IPS-18a (cell line): Measurements from ENCODE around the gene ARID5A.

Source experiments
- H3K27ac ChIP-seq: one replicate; pipeline ENCODE4 v1.5.1; 2013; ENCODE audit warnings: low read length
- H3K27me3 ChIP-seq: one replicate; pipeline ENCODE4 v1.6.1; 2013; ENCODE audit warnings: mild to moderate bottlenecking, low read length; ENCODE audit not compliant: control insufficient read depth, insufficient read depth
- H3K36me3 ChIP-seq: one replicate; pipeline ENCODE4 v1.6.1; 2013; ENCODE audit warnings: low read depth, low read length; ENCODE audit not compliant: control insufficient read depth
- H3K4me1 ChIP-seq: one replicate; pipeline ENCODE4 v1.6.1; 2013; ENCODE audit warnings: low read depth, low read length; ENCODE audit not compliant: control insufficient read depth
- H3K4me3 ChIP-seq: one replicate; pipeline ENCODE4 v1.5.1; 2013; ENCODE audit warnings: low read length
- H3K9ac ChIP-seq: one replicate; pipeline ENCODE4 v1.6.1; 2013; ENCODE audit warnings: mild to moderate bottlenecking, low read length, moderate library complexity
- H3K9me3 ChIP-seq: one replicate; pipeline ENCODE4 v1.6.1; 2013; ENCODE audit warnings: low read depth, low read length; ENCODE audit not compliant: control insufficient read depth

ARID5A gene

DNA sequence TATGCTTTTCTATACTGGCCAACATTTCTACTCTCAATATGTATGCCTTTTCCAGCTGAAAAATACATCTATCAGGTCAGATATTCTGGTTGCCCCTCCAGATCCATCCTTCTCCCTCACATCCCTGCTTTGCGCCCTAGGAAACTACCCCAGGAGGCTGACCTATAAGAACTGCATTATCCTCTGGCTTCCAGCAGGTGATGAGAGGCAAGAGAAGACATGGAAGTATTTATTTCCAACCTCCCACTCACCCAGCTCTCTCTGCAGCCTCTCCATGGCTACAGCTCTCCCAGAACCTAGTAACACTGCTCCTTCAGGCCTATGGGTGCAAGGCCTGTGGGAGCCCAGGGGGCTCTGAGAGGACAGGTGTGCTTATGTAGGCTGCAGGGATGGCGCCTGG is 42.9 kb downstream of the ARID5A start:
- H3K4me1 ChIP-seq, result no peaks in the 10 kb centered on the region
- no peak overlapping the region for H3K4me3 ChIP-seq
- H3K36me3 ChIP-seq, result no peaks in the 10 kb centered on the region
- no peaks in the 10 kb centered on the region for H3K27me3 ChIP-seq
- H3K27ac ChIP-seq, result no peak overlapping the region
- H3K9ac ChIP-seq, result no peak overlapping the region
- no peaks in the 10 kb centered on the region for H3K9me3 ChIP-seq

DNA sequence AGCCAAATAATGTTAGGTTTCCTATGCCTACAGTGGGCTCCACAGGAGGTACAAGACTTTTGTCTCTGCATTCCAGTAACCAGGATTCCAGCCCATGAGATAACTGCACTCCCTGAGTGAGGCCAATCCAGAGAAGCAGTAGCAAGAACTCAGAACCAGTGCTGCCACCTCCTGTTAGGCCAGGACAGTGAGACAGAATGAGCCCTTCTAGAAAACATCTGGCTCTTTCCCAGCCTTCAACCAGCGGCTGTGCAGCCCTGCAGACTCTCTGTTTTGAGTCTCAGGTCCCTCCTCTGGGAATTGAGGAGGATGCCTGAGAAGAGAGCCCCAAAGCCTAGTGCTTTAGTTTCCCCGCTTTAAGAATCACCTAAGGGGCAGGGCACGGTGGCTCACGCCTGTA is 44.2 kb downstream of the ARID5A start:
- Histone ChIP-seq H3K36me3 (no peaks in the 10 kb centered on the region), H3K9me3 (no peaks in the 10 kb centered on the region), H3K27ac (no peak overlapping the region), H3K4me1 (no peaks in the 10 kb centered on the region), H3K4me3 (no peak overlapping the region), H3K27me3 (no peaks in the 10 kb centered on the region), H3K9ac (no peak overlapping the region)

DNA sequence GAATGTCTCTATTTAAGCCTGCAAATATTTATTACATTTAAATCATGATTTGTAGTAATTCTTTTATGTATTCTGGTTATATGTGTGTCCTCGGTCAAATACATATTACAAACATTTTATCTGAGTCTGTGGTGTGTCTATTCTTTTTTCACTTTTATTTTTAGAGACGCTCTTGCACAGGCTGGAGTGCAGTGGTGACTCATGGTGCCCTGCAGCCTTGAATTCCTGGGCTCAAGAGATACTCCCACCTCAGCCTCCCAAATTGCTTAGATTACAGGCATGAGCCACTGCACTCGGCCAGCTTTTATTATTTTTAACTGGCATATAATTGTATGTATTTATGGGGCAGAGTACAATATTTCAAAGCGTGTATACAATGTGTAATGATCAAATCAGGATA is 47.5 kb downstream of the ARID5A start:
- Histone ChIP-seq H3K9me3 (no peaks in the 10 kb centered on the region), H3K27ac (no peak overlapping the region), H3K36me3 (no peaks in the 10 kb centered on the region), H3K4me1 (peaks cover 4% of the 10 kb centered on the region), H3K9ac (no peak overlapping the region), H3K4me3 (no peak overlapping the region), H3K27me3 (no peaks in the 10 kb centered on the region)

DNA sequence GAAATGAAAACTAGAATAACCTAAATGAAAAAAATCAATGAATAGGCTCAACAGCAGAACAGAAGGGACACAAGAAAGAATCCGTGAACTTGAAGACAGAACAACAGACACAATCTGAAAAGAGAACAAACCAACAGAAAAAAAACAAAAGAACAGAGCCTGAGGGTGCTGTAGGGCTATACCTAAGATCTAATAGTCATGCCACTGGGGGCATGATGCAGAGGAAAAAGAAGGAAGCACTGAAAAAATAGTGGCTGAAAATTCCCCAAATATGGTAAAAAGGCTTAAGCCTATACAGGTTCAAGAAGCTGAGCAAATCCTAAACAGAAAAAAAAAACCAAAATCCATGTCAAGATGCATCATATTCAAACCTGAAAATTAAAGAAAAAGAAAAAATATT is 51.3 kb downstream of the ARID5A start:
- Histone ChIP-seq H3K36me3 (peaks cover under 1% of the 10 kb centered on the region), H3K27ac (no peak overlapping the region), H3K4me3 (no peak overlapping the region), H3K9ac (no peak overlapping the region), H3K9me3 (no peaks in the 10 kb centered on the region), H3K27me3 (no peaks in the 10 kb centered on the region), H3K4me1 (peaks cover 4% of the 10 kb centered on the region)

DNA sequence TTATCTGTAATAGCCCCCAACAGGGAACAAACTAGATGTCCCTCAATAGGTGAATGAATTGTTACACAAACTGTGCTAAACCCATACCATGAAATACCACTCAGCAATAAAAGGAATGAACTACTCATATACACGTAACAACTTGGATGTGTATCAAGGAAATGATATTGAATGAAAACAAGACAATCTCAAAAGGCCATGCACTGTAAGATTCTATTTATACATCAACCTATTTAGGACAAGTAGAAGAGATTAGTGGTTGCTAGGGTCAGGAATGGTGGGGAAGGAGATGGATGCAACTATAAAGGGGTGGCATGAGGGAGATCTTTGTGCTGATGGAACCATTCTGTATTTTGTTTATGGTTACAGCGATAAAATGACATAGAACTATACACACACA is 54.5 kb downstream of the ARID5A start:
- H3K9ac ChIP-seq, result no peak overlapping the region
- peaks cover 30% of the 10 kb centered on the region for H3K36me3 ChIP-seq
- no peak overlapping the region for H3K4me3 ChIP-seq
- H3K4me1 ChIP-seq, result peaks cover 4% of the 10 kb centered on the region
- no peaks in the 10 kb centered on the region for H3K27me3 ChIP-seq
- H3K27ac ChIP-seq, result no peak overlapping the region
- no peaks in the 10 kb centered on the region for H3K9me3 ChIP-seq

DNA sequence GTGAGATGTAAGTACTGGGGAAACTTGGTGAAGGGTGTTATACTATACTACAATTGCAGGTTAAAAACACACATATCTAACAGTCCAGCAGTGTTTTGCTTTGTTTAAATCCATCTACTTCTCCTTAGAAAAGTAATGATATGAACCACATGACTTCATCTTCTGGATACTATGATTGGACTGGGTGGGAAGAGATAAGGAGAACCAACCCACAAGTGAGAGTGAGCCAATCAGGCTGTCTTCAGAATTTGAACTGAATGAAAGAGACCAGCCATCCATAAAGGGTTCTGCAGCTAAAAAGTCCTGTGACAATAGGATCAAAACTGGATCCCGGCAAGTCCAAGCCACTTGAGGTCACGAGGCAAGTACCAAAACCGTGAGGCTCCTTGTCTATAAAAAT is 54.9 kb downstream of the ARID5A start:
- no peaks in the 10 kb centered on the region for H3K9me3 ChIP-seq
- H3K36me3 ChIP-seq, result peaks cover 30% of the 10 kb centered on the region

DNA sequence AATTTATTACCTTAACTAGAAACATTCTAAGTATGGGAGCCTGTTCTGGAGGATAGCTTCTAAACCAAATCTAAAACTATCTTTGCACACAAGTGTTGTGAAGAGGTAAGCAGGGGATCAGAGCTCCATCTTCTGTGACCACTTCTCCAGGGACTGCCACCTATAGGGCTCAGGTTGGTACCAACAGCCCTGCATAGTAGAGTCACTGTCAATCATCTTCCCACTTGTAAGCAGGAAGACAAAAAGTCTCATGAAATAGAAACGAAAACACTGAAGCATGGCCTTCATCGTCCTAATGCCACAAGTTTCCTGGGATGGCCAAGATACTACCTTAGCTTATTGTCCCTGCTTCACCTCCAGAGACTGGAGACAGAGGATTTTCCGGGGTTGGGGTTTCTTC is 57.7 kb downstream of the ARID5A start:
- H3K36me3 ChIP-seq, result peaks cover 42% of the 10 kb centered on the region
- H3K4me1 ChIP-seq, result no peaks in the 10 kb centered on the region
- H3K27ac ChIP-seq, result no peak overlapping the region
- no peaks in the 10 kb centered on the region for H3K9me3 ChIP-seq
- no peaks in the 10 kb centered on the region for H3K27me3 ChIP-seq
- H3K4me3 ChIP-seq, result no peak overlapping the region
- no peak overlapping the region for H3K9ac ChIP-seq

More for the DNA sequence above, 54.9 kb downstream of the ARID5A start:
- Histone ChIP-seq H3K27ac (no peak overlapping the region), H3K4me1 (peaks cover 4% of the 10 kb centered on the region), H3K9ac (no peak overlapping the region), H3K4me3 (no peak overlapping the region), H3K27me3 (no peaks in the 10 kb centered on the region)

DNA sequence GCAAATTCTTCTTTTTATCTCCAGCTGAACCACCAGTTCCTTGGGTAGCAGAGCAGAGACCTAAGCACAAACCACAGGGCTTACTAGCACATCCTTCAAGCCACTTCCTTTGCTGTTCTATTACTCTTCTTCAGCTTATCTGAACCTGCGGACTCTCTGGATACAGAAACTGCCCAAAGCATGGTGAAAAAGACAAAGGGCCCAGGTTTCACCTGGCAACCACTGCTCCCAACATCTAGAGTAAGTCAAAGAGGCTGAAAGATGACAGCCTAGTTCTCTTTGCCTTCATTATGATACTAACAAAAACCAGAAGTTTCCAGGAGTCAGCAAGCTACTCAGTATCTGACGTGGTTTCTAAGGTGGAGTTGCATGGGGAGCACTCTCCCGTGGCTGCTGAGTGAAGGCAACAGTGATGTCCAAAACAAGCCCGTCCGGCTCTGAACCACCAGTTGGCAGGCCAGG is 58.2 kb downstream of the ARID5A start:
- no peak overlapping the region for H3K27ac ChIP-seq
- H3K36me3 ChIP-seq, result peaks cover 45% of the 10 kb centered on the region
- no peak overlapping the region for H3K9ac ChIP-seq
- H3K9me3 ChIP-seq, result no peaks in the 10 kb centered on the region
- no peaks in the 10 kb centered on the region for H3K27me3 ChIP-seq
- no peaks in the 10 kb centered on the region for H3K4me1 ChIP-seq
- H3K4me3 ChIP-seq, result no peak overlapping the region

DNA sequence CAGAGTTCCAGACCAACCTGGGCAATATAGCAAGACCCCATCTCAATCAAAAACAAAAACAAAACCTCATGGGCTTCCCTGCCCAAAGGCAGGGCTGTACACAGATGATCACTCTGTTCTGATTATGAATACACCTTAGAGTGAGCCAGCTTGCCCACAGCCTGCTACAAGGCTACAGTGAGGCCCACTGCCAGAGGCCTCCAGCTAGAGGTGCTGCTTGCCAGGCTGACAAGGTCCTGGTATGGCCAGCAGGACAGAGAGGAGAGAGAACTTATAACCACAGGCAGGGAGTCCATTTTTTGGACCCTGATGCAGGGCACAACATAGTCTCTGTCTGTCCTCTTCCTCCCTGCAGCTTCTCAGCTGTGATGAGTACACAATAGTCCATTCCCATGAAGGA is 60.0 kb downstream of the ARID5A start:
- Histone ChIP-seq H3K4me3 (no peak overlapping the region), H3K36me3 (peaks cover 59% of the 10 kb centered on the region), H3K9ac (no peak overlapping the region), H3K9me3 (no peaks in the 10 kb centered on the region), H3K27ac (no peak overlapping the region), H3K4me1 (no peaks in the 10 kb centered on the region), H3K27me3 (no peaks in the 10 kb centered on the region)

DNA sequence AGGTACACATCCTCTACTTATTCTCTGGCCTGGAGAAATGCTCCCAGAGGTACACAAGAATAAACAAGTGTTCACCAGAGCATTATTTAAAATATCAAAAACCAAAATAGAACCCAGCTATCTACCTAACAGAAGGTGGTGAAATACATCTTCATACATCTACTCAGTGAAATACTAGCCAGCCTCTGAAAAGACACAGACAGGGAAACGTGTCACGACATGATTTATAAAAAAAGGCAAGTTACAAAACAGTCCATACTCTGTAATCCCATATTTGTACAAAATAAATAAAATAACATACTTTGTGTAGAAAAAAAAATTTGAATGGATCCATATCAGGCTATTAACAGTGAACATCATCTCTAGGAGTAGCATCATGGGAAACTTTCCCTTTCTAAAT is 63.4 kb downstream of the ARID5A start:
- no peak overlapping the region for H3K4me3 ChIP-seq
- H3K9ac ChIP-seq, result no peak overlapping the region
- no peak overlapping the region for H3K27ac ChIP-seq
- no peaks in the 10 kb centered on the region for H3K9me3 ChIP-seq
- H3K36me3 ChIP-seq, result peaks cover 68% of the 10 kb centered on the region
- no peaks in the 10 kb centered on the region for H3K27me3 ChIP-seq
- H3K4me1 ChIP-seq, result no peaks in the 10 kb centered on the region

DNA sequence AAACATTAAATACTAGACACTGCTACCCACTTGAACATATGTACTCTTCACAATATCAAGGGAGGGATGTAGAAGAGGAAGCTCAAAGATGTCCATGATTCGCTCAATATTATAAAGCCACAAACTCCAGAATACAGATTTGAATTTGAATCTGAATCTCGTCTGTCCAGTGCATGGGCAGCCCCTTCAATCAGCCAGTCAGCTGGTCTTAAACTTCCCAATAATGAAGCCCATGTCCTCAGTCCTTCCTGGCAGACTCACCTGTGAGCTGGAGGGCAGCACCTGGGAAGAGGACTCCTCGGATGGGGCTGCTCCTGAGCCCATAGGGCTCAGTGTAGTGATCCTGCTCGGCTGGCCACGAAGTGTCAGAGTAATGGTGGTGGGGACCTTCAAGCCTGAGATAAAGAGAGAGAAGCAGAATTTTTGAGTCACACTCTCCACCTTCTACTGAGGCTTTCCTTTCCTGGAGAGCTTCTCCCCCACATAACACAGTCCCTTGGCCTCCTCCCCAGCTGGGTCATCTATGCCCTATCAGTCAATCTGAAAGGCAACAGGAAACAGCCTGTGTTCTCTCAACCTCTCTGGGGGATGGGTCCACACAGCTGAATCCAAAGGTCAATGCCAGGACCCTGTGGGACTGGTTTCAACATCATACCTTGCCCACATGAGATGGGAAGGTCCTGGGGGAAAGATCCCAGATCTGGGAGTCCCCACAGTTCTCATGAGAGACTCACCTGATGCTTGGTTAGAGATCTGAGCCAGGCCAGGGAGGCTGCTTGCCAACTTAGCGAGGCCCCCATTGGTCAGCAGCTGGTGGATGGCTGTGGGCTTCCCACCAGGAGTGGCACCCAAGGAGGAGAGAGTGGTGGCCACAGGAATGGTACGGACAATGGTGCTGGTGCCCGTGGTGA is 65.1 kb downstream of the ARID5A start:
- no peaks in the 10 kb centered on the region for H3K4me1 ChIP-seq
- no peak overlapping the region for H3K4me3 ChIP-seq
- H3K27ac ChIP-seq, result no peak overlapping the region
- no peaks in the 10 kb centered on the region for H3K9me3 ChIP-seq
- H3K27me3 ChIP-seq, result no peaks in the 10 kb centered on the region
- H3K36me3 ChIP-seq, result peaks cover 74% of the 10 kb centered on the region
- no peak overlapping the region for H3K9ac ChIP-seq
